Thoracic aorta (tissue), 2 donors: ENCODE measurements around the gene RNF149. TPM values are rescaled to one million over a fixed set of nuclear protein-coding genes. Genes with fewer than 3 reads are reported as not detected.

Source experiments
- total RNA-seq, 2 donors: library from RNA; depleted of rRNA; stranded (reverse); fragments of >200 nt; gene quantifications; one replicate each; pipeline versions ENCODE4 v1.1.0 to v1.2.3, GENCODE V29; 2016

Gene RNF149
- total RNA-seq, 2 donors from 2014 or later: 106 to 152 TPM

Other genes starting within 250 kb of the RNF149 start
- gene TBC1D8, start 157.3 kb downstream of the RNF149 start, total RNA-seq: 10 to 100 TPM; 47.4 to 62.0 TPM
- 10 to 100 TPM; 27.8 to 34.2 TPM for gene CNOT11, start 55.8 kb downstream of the RNF149 start, total RNA-seq
- not detected for gene CREG2, start 78.8 kb upstream of the RNF149 start, total RNA-seq
- under 1 TPM; 0.14 to 0.85 TPM for gene RFX8, start 166.4 kb upstream of the RNF149 start, total RNA-seq